Suprapubic skin (tissue), 4 donors: Measurements from ENCODE around the gene PIK3R1. TPM values are rescaled to one million over a fixed set of nuclear protein-coding genes. Genes with fewer than 3 reads are reported as not detected.
"Not testable (repeated sequence)": the region's sequence is repeated elsewhere in the genome, so short reads cannot be mapped to it uniquely, and the experiment has no call there.

Experiments used
- DNase-seq, 2 donors: peaks; one replicate each; pipeline ENCODE4 v3.0.0-alpha.2; 2019; ENCODE audit warnings: low spot score in 2 of 2
- H3K27ac ChIP-seq: fragments of 200-600 bp; sonication (generic); one replicate; pipeline ENCODE4 v1.5.1; 2019
- H3K27me3 ChIP-seq: fragments of 200-600 bp; sonication (generic); one replicate; pipeline ENCODE4 v1.5.1; 2019
- H3K36me3 ChIP-seq: fragments of 200-600 bp; sonication (generic); one replicate; pipeline ENCODE4 v1.5.1; 2019
- H3K4me1 ChIP-seq: fragments of 200-600 bp; sonication (generic); one replicate; pipeline ENCODE4 v1.5.1; 2019
- H3K4me3 ChIP-seq: fragments of 200-600 bp; sonication (generic); one replicate; pipeline ENCODE4 v1.5.1; 2019; ENCODE audit warnings: mild to moderate bottlenecking
- H3K9me3 ChIP-seq: fragments of 200-600 bp; sonication (generic); one replicate; pipeline ENCODE4 v1.5.1; 2019
- EP300 ChIP-seq: sonication (generic); formaldehyde crosslinking; IDR thresholded peaks from one replicate; pipeline ENCODE4 v1.6.1; 2017; ENCODE audit warnings: antibody characterized with exemption
- POLR2A ChIP-seq, 2 donors: fragments of 450-650 bp; IDR thresholded peaks; one replicate each; pipeline ENCODE4 v1.6.1; 2017; ENCODE audit warnings: antibody characterized with exemption in 2 of 2, mild to moderate bottlenecking in 2 of 2, moderate library complexity in 2 of 2
- POLR2AphosphoS5 ChIP-seq, 3 donors: sonication (generic); formaldehyde crosslinking; IDR thresholded peaks; one replicate each; pipeline ENCODE4 v1.6.1; 2017; ENCODE audit warnings: antibody characterized with exemption in 3 of 3
- WGBS: methylation state at CpG from one replicate; pipeline ENCODE4 v1.1.5; 2018; 5-methylcytosine and 5-hydroxymethylcytosine counted together
- total RNA-seq, 4 donors: library from RNA; depleted of rRNA; stranded (reverse); fragments of >200 nt; gene quantifications; one replicate each; pipeline ENCODE4 v1.1.0, GENCODE V29; 2016
- TF ChIP-seq, protein P1 (sequence below), 2 donors: fragments of 200-600 bp in 1 of 2; fragments of 450-650 bp in 1 of 2; sonication (generic) in 1 of 2; IDR thresholded peaks; one replicate each; pipeline ENCODE4 v1.5.1; 2016 to 2019; ENCODE audit warnings: antibody characterized with exemption in 2 of 2, mild to moderate bottlenecking in 1 of 2, moderate library complexity in 1 of 2

PIK3R1 gene
- total RNA-seq, 4 donors from 2014 or later, result 96.5 to 257 (median 181) TPM

- Histone ChIP-seq H3K4me1 (no peaks in the 10 kb centered on the region), H3K27me3 (no peaks in the 10 kb centered on the region), H3K27ac (no peak overlapping the region), H3K9me3 (no peaks in the 10 kb centered on the region), H3K4me3 (no peak overlapping the region), H3K36me3 (no peaks in the 10 kb centered on the region)
- TF ChIP-seq POLR2AphosphoS5 (IDR thresholded peaks at IDR 0.05) (no peak), POLR2A (IDR thresholded peaks at IDR 0.05) (no peak), EP300 (no peak)
- TF ChIP-seq, protein P1, sequence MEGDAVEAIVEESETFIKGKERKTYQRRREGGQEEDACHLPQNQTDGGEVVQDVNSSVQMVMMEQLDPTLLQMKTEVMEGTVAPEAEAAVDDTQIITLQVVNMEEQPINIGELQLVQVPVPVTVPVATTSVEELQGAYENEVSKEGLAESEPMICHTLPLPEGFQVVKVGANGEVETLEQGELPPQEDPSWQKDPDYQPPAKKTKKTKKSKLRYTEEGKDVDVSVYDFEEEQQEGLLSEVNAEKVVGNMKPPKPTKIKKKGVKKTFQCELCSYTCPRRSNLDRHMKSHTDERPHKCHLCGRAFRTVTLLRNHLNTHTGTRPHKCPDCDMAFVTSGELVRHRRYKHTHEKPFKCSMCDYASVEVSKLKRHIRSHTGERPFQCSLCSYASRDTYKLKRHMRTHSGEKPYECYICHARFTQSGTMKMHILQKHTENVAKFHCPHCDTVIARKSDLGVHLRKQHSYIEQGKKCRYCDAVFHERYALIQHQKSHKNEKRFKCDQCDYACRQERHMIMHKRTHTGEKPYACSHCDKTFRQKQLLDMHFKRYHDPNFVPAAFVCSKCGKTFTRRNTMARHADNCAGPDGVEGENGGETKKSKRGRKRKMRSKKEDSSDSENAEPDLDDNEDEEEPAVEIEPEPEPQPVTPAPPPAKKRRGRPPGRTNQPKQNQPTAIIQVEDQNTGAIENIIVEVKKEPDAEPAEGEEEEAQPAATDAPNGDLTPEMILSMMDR (IDR thresholded peaks at IDR 0.05), result no peak
- no peak for DNase-seq
- WGBS, result 35% methylated on average over 3 of the region's 3 CpGs
Measured at GRCh38 chr5:68193481-68194036, 22.0 kb upstream of the PIK3R1 start.

GRCh38 chr5:68194386-68194785, 21.2 kb upstream of the PIK3R1 start:
- no peak for DNase-seq
- 54% methylated on average over 2 of the region's 2 CpGs for WGBS

GRCh38 chr5:68195137-68195536, 20.4 kb upstream of the PIK3R1 start:
- Histone ChIP-seq H3K4me1 (no peaks in the 10 kb centered on the region), H3K27ac (no peak overlapping the region), H3K9me3 (no peaks in the 10 kb centered on the region), H3K27me3 (no peaks in the 10 kb centered on the region), H3K4me3 (no peak overlapping the region), H3K36me3 (no peaks in the 10 kb centered on the region)
- no peak for DNase-seq
- WGBS, result 82% methylated on average over 3 of the region's 3 CpGs
- no peak for TF ChIP-seq POLR2A (IDR thresholded peaks at IDR 0.05)
- TF ChIP-seq POLR2AphosphoS5 (IDR thresholded peaks at IDR 0.05), result no peak
- no peak for TF ChIP-seq EP300
- TF ChIP-seq, protein P1 (IDR thresholded peaks at IDR 0.05), result no peak

More at GRCh38 chr5:68194386-68194785, 21.2 kb upstream of the PIK3R1 start:
- no peaks in the 10 kb centered on the region for H3K36me3 ChIP-seq
- no peaks in the 10 kb centered on the region for H3K9me3 ChIP-seq
- no peaks in the 10 kb centered on the region for H3K4me1 ChIP-seq
- no peak overlapping the region for H3K27ac ChIP-seq
- no peak overlapping the region for H3K4me3 ChIP-seq
- no peaks in the 10 kb centered on the region for H3K27me3 ChIP-seq
- no peak for TF ChIP-seq POLR2A (IDR thresholded peaks at IDR 0.05)
- no peak for TF ChIP-seq POLR2AphosphoS5 (IDR thresholded peaks at IDR 0.05)
- TF ChIP-seq EP300, result no peak
- TF ChIP-seq, protein P1 (IDR thresholded peaks at IDR 0.05), result no peak

GRCh38 chr5:68196876-68197275, 18.7 kb upstream of the PIK3R1 start:
- TF ChIP-seq POLR2A (IDR thresholded peaks at IDR 0.05) (no peak), POLR2AphosphoS5 (IDR thresholded peaks at IDR 0.05) (no peak), EP300 (no peak)
- TF ChIP-seq, protein P1 (IDR thresholded peaks at IDR 0.05), result no peak
- DNase-seq, result no peak
- no peaks in the 10 kb centered on the region for H3K36me3 ChIP-seq
- H3K4me3 ChIP-seq, result no peak overlapping the region
- no peak overlapping the region for H3K27ac ChIP-seq
- peaks cover 1% of the 10 kb centered on the region for H3K4me1 ChIP-seq
- WGBS, result 92% methylated on average over 6 of the region's 6 CpGs
- no peaks in the 10 kb centered on the region for H3K9me3 ChIP-seq
- H3K27me3 ChIP-seq, result no peaks in the 10 kb centered on the region

- no peak overlapping the region for H3K27ac ChIP-seq
- DNase-seq, result no peak
- no peak for TF ChIP-seq EP300
- TF ChIP-seq POLR2AphosphoS5 (IDR thresholded peaks at IDR 0.05), result no peak
- TF ChIP-seq POLR2A (IDR thresholded peaks at IDR 0.05), result no peak
- TF ChIP-seq, protein P1 (IDR thresholded peaks at IDR 0.05), result no peak
- H3K9me3 ChIP-seq, result no peaks in the 10 kb centered on the region
- H3K4me1 ChIP-seq, result peaks cover 2% of the 10 kb centered on the region
- no peaks in the 10 kb centered on the region for H3K27me3 ChIP-seq
- WGBS, result 92% methylated on average over 4 of the region's 4 CpGs
- H3K4me3 ChIP-seq, result no peak overlapping the region
- no peaks in the 10 kb centered on the region for H3K36me3 ChIP-seq
Measured at GRCh38 chr5:68200288-68200687, 15.3 kb upstream of the PIK3R1 start.

DNA sequence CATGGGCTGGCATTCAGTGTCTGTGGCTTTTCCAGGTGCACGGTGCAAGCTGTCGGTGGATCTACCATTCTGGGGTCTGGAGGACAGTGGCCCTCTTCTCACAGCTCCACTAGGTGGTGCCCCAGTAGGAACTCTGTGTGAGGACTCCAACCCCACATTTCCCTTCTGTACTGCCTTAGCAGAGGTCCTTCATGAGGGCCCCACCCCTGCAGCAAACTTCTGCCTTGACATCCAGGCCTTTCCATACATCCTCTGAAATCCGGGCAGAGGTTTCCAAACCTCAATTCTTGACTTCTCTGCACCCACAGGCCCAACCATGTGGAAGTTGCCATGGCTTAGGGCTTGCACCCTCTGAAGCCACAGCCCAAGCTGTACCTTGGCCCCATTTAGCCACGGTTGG, 4.9 kb upstream of the PIK3R1 start:
- H3K36me3 ChIP-seq, H3K4me1 ChIP-seq, H3K9me3 ChIP-seq, DNase-seq, H3K4me3 ChIP-seq, H3K27me3 ChIP-seq, H3K27ac ChIP-seq: not testable (repeated sequence)
- 100% methylated on average over 2 of the region's 4 CpGs for WGBS
